G401 (cell line): ENCODE data around the gene CANT1. TPM values are rescaled to one million over a fixed set of nuclear protein-coding genes. Genes with fewer than 3 reads are reported as not detected.
A peak's percentile ranks its signal among the peaks of the same experiment; 100 is the strongest.
"Not testable (repeated sequence)": the region's sequence is repeated elsewhere in the genome, so short reads cannot be mapped to it uniquely, and the experiment has no call there.

Source experiments
- DNase-seq: peaks from one replicate; pipeline ENCODE4 v3.0.0-alpha.2; 2015; ENCODE audit warnings: low spot score
- in situ Hi-C: cut with HindIII; loops from 2 replicates; pipeline ENCODE4 v1.10.0; 2016; ENCODE audit warnings: low sequenced_read_pairs, mixed read lengths
- total RNA-seq: library from RNA; depleted of rRNA; stranded (reverse); fragments of >200 nt; shearing (Covaris generic); gene quantifications from 2 replicates; pipeline ENCODE4 v1.2.3, GENCODE V29; 2014

CANT1 gene
- total RNA-seq, 1 experiment from 2014 or later = 66.1 TPM

DNA sequence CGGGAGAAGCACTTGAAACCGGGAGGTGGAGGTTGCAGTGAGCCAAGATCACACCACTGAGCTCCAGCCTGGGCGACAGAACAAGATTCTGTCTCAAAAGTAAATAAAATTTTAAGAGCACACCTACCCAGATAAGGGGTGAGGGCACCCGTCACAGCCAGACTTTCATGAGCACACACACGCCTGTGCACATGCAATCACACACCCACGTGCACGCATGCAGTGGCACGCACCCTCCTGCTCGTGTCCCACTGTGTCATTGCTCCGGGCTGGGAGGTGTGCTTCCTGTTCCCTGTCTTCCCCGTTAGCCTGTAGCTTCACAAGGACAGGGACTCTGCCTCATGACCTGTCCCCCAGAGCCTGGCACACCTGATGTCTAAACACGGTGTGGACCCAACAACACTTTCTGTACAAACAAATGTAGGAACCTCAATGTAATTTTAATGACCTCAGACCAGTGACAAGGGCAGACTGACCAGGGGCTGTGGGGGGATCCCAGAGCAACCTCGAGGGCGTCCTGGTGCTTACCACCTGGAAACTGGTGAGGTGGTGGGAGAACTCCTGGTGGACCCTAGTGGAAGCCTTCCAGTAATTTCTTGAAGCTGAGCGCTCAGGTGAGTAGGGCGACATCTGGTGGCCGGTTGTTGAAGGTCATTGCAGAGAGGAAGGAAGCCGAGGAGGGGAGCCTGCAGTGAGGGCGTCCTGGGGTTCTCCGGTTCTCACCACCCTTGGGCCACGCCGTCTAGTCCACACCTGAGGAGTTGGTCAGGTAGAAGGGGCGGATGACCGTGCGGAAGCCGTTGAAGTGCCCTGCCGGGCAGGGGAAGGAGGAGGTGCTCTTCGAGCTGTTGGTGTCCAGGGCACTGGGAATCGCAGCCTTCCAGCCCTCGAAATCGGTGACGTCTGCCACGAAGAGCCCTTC, 38.5 kb downstream of the CANT1 start:
- in situ Hi-C loops = no loop called here

DNA sequence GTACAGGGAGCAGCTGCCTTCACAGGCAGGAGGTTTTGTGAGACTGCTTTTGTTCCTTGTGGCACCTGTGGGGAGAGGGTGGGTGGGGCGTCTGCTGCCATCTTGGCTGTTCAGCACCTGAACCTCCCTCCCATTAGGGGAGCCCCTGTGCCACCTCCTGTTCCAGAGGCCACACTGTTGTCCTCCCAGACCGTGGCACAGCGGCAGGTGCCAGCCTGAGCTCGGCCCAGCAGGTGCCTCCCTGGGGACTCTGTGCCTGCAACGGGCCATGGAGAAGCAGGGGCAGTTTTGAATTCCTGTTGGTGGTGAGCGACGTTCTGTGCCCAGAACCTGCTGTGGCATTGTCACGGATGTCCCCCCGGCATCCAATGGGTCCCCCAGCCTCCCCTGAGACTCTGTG, 39.7 kb downstream of the CANT1 start:
- in situ Hi-C loops = no loop called here
- no peak for DNase-seq

More for the DNA sequence above, 38.5 kb downstream of the CANT1 start:
- DNase-seq = peak; percentile 87

DNA sequence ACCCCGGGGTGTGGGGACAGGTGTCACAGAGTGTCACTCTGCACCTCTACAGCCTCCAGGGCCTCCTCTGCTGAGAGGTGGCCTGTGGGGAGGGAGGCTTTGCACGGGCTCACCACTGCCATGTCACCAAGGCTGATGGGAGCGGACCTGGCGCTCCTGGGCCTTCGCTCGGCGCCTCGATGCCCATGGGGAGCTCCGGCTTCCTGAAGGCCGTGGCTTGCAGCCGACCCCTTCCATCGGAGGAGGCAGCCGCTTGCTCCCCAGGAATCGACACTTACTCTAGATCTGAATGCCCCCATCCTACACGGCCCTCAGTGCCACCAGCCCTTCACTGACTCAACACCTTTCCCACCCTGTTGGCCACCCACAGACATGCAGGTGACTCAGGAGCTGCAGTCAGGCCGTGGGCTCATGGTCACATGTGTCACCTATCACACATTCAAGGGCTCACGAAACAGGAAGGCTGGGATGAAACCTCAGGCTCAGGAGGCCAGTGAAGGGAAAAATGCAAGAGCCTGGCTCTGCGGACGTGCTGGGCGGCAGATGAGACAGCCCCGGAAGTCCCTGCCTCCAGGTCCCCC, 41.7 kb downstream of the CANT1 start:
- DNase-seq = no peak
- in situ Hi-C loops = no loop called here

DNA sequence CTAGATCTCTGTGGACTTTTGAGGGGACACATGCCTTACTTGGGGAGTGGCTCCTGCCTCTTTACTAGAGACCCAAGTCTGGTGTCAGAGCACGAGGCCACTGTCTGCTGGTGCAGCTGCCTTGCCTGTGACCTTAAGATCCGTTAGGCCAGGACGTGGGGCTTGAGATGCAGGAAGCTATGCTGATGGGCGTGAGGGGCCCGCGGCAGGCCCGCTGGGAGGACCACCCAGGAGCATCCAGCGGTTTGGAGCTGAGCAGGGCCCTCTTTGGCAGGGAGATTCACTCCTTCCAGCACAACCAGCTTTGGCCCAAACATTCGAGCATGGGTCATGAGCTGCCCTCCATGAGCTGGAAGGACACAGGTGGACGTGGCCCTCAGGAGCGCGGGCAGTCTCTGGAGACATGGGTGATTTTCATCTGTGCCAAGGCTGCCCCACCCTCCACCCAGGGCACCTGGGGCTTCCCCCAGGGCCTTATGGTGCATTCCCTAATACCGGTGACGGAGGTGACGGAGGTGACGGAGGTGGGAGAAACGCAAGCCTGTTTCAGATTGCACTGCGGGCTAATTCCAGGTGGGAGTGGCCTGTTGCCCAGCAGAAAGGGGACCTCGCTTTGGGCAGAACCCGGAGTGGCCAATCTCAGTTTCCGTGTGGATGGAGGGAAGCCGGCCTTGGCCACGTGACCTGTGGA, 42.5 kb downstream of the CANT1 start:
- in situ Hi-C loops = no loop called here

DNA sequence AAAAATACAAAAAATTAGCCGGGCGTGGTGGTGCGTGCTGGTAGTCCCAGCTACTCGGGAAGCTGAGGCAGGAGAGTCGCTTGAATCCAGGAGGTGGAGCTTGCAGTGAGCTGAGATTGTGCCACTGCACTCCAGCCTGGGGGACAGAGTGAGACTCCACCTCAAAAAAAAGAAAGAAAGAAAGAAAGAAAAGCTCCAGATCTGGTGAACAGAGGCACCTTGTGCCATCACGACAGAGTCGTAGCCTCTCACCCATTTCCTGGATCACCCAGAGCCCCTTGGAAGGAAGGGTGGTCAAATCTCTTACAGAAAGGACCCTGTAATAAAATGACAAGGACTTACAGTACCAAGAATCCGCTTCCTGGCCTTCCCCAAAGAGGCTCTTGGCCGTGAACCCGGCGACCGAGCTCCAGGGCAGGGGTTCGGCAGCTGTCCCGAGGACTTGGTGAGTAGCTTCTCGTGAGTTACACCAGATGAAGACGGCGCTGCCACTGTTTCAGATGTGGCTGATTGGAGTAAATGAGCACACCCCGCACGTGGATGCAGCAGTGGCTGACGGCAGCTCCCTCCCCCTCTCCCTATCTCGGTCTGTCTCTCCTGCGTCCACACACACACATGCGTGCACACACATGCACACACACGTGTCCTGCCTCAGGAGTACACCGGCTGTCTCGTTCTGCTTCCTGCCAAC, 43.3 kb downstream of the CANT1 start:
- in situ Hi-C loops = no loop called here
- DNase-seq = no peak

More for the DNA sequence above, 42.5 kb downstream of the CANT1 start:
- DNase-seq = no peak

DNA sequence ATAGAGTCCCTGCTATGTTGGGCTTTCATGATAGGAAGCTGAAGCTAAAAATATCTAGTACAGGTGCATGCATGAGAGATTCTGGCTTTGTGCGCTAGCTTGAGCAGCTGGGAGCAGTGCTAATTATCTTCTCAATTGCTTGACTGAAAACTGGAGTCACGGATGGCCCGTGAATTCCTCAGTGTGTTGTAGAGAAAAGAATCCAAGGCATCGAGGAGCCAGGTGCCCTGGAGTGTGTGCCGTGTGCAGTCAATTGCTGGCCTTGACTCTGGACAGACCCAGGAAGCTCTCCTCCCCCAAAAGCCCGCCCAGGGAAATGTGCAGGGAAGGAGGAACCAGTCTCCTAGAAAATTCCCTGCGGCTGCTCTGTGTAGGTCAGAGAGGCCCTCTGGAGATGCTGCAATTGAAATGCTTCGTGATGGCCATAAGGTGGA, 44.1 kb downstream of the CANT1 start:
- in situ Hi-C loops = no loop called here

DNA sequence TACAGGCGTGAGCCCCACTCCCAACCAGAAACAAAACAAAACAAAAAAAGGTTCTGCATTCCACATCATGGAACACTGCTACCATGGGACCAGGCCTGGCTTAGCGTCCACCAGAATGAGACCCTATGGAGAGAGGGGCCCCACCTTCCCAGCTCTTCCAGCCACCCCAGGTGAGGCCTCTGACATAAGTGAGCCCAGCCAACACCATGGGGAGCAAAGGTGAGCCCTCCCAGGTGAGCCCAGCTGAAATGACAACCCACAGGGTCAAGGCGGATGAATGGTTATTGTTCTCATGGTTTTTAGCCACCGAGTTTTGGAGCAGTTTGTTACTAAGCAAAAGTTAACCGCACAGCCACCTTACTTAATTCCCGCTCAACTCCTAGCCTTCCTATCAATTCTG, 46.2 kb downstream of the CANT1 start:
- DNase-seq = no peak
- in situ Hi-C loops = no loop called here

More for the DNA sequence above, 44.1 kb downstream of the CANT1 start:
- peak; percentile 76 for DNase-seq

DNA sequence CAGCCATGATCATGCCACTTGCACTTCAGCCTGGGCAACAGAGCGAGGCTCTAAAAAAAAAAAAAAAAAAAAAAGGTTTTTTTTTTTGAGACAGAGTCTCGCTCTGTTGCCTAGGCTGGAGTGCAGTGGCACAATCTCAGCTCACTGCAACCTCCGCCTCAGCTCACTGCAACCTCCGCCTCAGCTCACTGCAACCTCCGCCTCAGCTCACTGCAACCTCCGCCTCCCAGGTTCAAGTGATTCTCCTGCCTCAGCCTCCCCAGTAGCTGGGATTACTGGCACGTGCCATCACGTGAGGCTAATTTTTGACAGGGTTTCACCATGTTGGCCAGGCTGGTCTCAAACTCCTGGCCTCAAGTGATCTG, 46.6 kb downstream of the CANT1 start:
- in situ Hi-C loops, DNase-seq: not testable (repeated sequence)

DNA sequence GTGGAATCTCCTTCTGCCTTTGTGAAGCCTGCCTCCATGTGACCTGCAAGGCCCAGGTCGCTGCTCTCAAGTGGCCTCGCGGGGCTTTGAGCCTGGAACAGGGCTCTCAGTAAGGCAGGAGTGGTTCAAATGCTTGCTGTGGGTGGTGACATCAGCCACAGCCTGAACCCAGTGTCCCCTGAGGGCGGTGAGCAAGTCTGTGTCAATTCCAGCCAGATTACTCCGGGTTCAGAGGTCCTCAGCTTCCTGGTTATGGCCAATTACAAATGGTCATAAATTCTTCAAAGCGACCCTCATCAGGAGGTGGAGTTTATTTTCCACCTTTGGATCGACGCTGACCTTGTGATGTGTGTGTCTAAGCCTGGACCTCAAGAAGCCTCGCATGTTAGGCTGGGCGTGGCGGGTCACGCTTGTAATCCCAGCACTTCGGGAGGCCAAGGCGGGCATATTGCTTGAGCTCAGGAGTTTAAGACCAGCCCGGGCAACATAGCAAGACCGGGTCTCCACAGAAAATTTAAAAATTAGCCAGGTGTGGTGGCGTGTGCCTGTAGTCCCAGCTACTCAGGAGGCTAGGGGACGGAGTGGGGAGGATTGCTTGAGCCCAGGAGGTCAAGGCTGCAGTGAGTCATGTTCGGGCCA, 47.1 kb downstream of the CANT1 start:
- in situ Hi-C loops = no loop called here
- no peak for DNase-seq

DNA sequence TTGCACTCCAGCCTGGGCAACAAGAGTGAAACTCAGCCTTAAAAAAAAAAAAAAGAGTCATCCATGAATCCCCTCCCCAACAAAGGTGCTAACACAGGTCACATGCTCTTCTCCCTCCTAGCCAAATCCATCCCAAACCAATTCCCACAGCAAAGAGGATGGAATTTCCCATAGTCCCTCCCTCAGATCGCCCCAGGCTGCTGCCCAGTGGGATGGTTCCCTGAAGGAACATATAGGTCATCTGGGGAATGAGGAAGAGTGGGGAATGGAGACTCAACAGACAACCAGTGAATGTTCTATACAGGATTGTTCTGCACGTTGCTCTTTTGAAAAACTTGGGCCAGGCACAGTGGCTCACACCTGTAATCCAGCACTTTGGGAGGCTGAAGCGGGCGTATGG, 48.0 kb downstream of the CANT1 start:
- DNase-seq = no peak
- in situ Hi-C loops = no loop called here

DNA sequence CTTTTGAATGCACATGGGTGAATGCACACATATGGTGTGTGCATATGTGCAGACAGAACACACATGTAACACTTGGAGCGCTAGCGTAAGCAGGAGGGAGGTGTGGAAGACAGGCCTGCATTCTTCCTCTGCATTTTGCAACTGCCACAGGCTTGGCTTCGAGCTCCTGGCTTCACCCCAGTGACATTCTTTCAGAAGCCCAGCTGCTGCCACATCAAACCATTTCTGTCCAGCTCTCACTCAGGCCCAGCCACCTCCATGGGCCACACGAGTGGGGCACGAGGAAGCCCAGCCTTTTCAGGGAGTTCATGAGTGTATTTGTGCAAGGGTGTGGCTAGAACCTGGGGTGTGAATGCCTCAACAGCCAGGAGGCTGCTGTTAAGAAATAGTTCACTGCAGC, 48.6 kb downstream of the CANT1 start:
- in situ Hi-C loops = no loop called here

DNA sequence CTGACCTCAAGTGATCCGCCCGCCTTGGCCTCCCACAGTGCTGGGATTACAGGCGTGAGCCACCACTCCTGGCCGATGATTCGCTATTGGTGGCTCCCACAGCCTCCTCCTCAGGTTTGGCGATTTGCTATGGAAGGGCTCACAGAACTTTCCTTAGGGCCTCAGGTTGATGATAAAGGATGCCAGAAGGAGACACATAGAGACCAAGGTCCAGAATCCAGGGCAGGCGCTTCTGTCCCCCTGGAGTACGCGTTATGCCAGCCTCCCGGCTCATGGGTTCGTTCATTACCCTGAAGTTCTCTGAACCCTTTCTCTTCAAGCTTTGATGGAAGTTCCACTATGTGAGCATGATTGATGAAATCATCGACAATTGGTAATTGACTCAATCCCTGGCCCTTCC, 49.8 kb downstream of the CANT1 start:
- in situ Hi-C loops = no loop called here
- DNase-seq = no peak

More for the DNA sequence above, 48.6 kb downstream of the CANT1 start:
- no peak for DNase-seq

DNA sequence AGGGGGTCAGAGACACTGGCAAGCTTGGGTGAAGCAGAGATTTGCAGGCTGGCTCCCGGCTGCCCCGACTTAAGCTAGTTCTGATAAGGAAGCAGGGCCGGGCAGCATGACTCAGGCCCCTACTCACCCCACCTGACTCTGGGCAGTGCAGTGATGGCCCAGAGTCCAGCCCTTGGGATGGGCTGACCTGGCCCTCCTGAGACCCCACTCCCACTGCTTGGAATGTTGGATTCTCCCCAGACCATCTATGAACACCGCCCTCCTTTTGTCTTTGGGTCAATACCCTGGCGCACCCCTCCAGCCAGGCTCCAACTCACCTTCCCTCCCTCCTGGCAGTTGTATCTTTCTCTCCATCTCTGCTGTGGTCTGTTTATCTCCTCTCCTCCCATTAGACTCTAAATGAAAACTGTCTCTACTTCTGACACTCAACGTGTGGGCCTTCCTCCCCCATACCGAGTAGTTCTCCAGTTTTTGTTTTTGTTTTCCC, 50.9 kb downstream of the CANT1 start:
- in situ Hi-C loops = no loop called here
- no peak for DNase-seq

DNA sequence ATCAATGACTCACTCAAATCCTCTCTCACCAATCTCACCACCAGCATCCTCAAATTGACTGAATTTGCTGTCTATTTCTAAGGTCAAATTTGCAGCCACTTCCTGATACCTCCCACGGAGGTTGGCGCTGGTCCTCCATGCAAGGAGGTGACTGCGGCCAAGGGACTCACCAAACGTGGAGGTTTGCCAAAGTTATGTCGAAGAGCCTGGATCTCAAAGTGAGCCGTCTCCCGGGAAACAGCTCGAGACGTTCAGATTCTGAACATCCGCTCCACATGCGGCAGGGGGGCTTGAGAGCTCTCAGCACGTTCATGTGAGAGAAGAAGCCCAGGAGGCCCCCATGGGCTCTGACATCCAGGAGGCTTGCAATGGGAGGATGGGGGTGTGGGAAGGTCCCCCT, 52.4 kb downstream of the CANT1 start:
- peak; percentile 56 for DNase-seq
- in situ Hi-C loops = no loop called here

DNA sequence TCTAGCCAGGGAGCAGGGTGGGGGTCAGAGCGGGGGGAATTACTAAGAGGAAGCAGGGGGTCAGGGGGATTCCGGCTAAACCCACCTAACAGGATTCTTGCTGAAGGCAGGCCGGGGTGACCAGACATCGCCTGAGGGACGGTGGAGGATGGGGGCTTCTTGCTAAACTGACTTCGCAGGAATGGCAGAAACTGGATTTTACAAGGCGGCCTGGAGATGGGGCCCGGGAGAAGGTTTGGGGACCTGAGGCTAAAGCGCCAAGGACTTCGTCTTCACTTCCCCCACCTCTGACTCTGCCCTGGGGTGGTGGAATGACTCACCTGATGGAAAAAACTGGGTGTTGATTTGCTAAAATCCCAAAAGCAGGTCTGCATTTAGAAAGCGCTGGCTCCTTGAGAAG, 53.3 kb downstream of the CANT1 start:
- in situ Hi-C loops = no loop called here
- DNase-seq = no peak

DNA sequence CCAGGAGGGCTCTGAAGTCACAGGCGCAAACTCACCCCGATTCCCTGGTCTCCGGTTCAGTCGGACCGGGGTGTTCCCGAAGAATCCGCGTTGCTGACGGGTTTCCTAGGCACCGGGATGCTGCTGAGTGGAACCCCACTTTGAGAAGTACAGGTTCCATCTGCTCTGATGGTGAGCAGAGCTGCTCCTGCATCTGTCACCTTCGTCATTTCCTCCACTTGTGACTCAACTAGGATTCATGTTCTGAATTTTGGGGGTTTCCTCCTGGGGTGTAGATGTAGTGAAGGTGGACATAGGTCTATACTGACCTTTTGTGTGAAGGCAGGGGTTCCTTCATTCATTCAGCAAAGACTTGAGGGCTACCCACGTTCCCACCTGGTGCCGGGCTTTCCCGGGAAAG, 54.9 kb downstream of the CANT1 start:
- in situ Hi-C loops = no loop called here
- no peak for DNase-seq

DNA sequence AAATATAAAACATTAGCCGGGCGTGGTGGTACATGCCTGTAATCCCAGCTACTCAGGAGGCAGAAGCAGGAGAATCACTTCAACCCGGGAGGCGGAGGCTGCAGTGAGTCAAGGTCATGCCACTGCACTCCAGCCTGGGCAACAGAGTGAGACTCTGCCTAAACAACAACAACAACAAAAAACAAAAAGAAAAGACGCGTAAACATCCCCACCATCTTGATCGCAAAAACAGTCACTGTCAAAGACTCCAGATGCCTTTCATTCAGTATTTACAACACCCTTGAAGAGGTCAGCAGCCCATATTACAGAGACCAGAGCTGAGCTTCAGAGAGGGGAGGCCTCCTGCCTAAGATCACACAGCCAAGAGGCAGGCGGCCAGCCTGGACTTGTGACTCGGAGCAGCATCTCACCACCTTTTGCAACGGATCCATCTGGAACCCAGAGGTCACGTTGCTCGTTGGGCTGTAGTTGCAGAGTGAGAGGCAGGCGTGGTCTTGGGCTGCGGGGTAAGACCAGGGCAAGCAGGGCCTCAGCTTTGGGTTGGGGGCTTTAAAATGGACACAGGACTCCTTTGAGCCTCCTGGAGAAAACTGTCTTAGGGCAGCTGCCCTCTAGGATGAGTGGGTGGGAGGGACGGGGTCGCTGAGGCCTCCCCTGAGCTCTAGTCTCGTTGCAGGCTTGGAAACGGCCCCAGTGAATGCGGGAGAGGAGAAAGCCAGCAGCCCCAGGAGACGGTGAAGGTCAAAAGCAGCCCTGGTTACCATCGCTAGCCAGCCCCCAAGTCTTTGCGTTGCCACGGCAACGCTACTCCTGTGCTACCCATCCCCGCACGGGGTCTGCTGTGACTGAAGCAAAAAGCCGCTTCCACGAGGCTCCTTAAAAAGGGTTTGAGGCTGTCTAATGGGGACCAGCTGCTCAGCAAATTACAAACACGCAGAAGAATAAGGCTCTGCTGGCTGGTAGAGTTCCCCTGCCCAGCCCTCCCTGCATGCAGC, 55.9 kb downstream of the CANT1 start:
- in situ Hi-C loops = no loop called here
- DNase-seq = no peak

DNA sequence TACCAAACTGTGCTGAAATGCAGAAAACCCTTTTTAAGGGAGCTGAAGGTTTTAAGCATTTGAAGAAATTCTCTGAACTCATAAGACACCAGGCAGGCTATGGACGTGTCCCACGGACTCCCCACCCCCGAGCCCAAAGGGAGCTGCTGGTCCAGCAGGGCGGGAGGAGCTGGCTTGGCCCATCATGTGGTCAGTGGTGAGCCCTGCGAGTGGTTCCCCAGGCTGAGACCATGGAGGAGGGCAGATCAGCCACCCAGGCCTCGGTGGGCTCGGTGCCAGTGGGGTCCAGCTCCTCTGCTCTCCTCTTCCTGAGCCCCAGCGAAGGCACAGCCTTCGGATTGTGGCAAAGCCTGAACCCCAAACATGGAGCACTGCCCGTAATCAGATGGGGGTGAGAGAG, 56.9 kb downstream of the CANT1 start:
- no peak for DNase-seq
- in situ Hi-C loops = no loop called here
